Gastrocnemius medialis (tissue), 4 donors: ENCODE data around the gene TCF4. TPM values are rescaled to one million over a fixed set of nuclear protein-coding genes. Genes with fewer than 3 reads are reported as not detected.
A peak's percentile ranks its signal among the peaks of the same experiment; 100 is the strongest.

ENCODE experiments used
- ATAC-seq, 2 donors: fragments of 150-250 bp; one replicate each; pipeline ENCODE4 v1.9.1; 2016
- DNase-seq, 2 donors: peaks; one replicate each; pipeline ENCODE4 v3.0.0-alpha.2; 2019
- H3K27ac ChIP-seq, 4 donors: fragments of 200-600 bp; sonication (generic); 1 replicate in 1 of 4; 2 replicates in 3 of 4; pipeline ENCODE4 v1.5.1; 2016 to 2018; ENCODE audit warnings: mild to moderate bottlenecking in 2 of 4, moderate library complexity in 1 of 4
- H3K27me3 ChIP-seq, 3 donors: fragments of 200-600 bp; sonication (generic) in 2 of 3; 1 replicate in 1 of 3; 2 replicates in 2 of 3; pipeline versions ENCODE4 v1.5.1 to v1.6.0; 2016 to 2019; ENCODE audit warnings: mild to moderate bottlenecking in 1 of 3, moderate library complexity in 1 of 3
- H3K36me3 ChIP-seq, 2 donors: fragments of 200-600 bp; sonication (generic) in 1 of 2; one replicate each; pipeline ENCODE4 v1.5.1; 2017 to 2018
- H3K4me1 ChIP-seq, 2 donors: fragments of 200-600 bp; sonication (generic) in 1 of 2; one replicate each; pipeline ENCODE4 v1.5.1; 2016 to 2017; ENCODE audit warnings: mild to moderate bottlenecking in 2 of 2
- H3K4me3 ChIP-seq, 4 donors: fragments of 200-600 bp; sonication (generic) in 3 of 4; 1 replicate in 1 of 4; 2 replicates in 3 of 4; pipeline ENCODE4 v1.5.1; 2016 to 2019; ENCODE audit warnings: mild to moderate bottlenecking in 2 of 4
- H3K9me3 ChIP-seq, 3 donors: fragments of 200-600 bp; sonication (generic) in 2 of 3; 1 replicate in 1 of 3; 2 replicates in 2 of 3; pipeline ENCODE4 v1.5.1; 2016 to 2019
- POLR2A ChIP-seq, 2 donors: fragments of 450-650 bp; IDR thresholded peaks; one replicate each; pipeline ENCODE4 v1.6.1; 2017; ENCODE audit warnings: antibody characterized with exemption in 2 of 2, mild to moderate bottlenecking in 2 of 2, moderate library complexity in 2 of 2
- in situ Hi-C, 4 donors: fragments of 200-750 bp; cut with MboI; loops; one replicate each; pipeline versions ENCODE4 v1.15.0 to v1.8.0; 2017; ENCODE audit warnings: low sequenced_read_pairs in 4 of 4
- intact Hi-C: fragments of 100-400 bp; cut with DNase I; formaldehyde crosslinking; loops from one replicate; pipeline ENCODE4 v1.15.1; 2023; ENCODE audit warnings: low total_unique reads
- total RNA-seq, 4 donors: library from RNA; depleted of rRNA; stranded (reverse); fragments of >200 nt; gene quantifications; one replicate each; pipeline versions ENCODE4 v1.1.0 to v1.2.3, GENCODE V29; 2016
- TF ChIP-seq, protein P1 (sequence below), 5 experiments: fragments of 450-650 bp in 3 of 5; fragments of 200-600 bp in 2 of 5; sonication (generic) in 2 of 5; IDR thresholded peaks in 4 of 5; conservative IDR thresholded peaks in 1 of 5; 1 replicate in 4 of 5; 2 replicates in 1 of 5; pipeline ENCODE4 v1.5.1; 2016 to 2019; ENCODE audit warnings: antibody characterized with exemption in 5 of 5, mild to moderate bottlenecking in 3 of 5, moderate library complexity in 3 of 5

Gene TCF4
- total RNA-seq, 4 donors from 2014 or later = 40.3 to 60.6 (median 53.6) TPM

DNA sequence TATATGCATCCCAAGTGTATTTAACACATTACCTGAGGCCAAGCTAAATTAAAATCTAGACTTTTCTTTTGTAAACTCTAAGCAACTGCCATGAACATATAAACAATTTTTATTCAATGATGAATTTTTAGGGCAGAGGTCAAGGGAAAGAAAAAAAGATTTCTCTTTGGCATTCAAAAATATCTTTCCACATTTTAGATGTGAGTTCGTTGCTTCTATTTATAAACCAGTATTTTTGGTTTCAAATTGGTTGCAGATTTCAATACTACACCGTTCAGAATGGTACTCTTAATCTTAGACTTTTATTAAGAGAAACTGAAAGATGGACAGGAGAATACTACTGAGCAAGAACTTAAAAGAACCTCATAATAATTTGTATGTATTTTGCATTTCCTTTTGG is 335.1 kb downstream of the TCF4 start:
- Histone ChIP-seq H3K36me3 (peaks cover 0 to 29% of the 10 kb centered on the region in 2 donors), H3K4me1 (peaks cover 33 to 38% of the 10 kb centered on the region in 2 donors), H3K9me3 (no peaks in the 10 kb centered on the region), H3K27ac (peak overlapping the region; percentile 48 to 72 (median 67)), H3K4me3 (peak overlapping the region in 3 of 4 donors; percentile 5 to 29 (median 19)), H3K27me3 (no peaks in the 10 kb centered on the region)
- TF ChIP-seq, protein P1, sequence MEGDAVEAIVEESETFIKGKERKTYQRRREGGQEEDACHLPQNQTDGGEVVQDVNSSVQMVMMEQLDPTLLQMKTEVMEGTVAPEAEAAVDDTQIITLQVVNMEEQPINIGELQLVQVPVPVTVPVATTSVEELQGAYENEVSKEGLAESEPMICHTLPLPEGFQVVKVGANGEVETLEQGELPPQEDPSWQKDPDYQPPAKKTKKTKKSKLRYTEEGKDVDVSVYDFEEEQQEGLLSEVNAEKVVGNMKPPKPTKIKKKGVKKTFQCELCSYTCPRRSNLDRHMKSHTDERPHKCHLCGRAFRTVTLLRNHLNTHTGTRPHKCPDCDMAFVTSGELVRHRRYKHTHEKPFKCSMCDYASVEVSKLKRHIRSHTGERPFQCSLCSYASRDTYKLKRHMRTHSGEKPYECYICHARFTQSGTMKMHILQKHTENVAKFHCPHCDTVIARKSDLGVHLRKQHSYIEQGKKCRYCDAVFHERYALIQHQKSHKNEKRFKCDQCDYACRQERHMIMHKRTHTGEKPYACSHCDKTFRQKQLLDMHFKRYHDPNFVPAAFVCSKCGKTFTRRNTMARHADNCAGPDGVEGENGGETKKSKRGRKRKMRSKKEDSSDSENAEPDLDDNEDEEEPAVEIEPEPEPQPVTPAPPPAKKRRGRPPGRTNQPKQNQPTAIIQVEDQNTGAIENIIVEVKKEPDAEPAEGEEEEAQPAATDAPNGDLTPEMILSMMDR (IDR thresholded peaks at IDR 0.05 in 4 of 5, conservative IDR thresholded peaks at IDR 0.05 in 1 of 5) = no peak
- no peak for TF ChIP-seq POLR2A (IDR thresholded peaks at IDR 0.05)
- no peak for DNase-seq
- ATAC-seq = no peak
- in situ Hi-C loops (no loop called here), intact Hi-C loops (loop anchor here (5.0 kb wide), 1 partner anchor 69 kb away; no protein-coding TSS in a partner anchor)

DNA sequence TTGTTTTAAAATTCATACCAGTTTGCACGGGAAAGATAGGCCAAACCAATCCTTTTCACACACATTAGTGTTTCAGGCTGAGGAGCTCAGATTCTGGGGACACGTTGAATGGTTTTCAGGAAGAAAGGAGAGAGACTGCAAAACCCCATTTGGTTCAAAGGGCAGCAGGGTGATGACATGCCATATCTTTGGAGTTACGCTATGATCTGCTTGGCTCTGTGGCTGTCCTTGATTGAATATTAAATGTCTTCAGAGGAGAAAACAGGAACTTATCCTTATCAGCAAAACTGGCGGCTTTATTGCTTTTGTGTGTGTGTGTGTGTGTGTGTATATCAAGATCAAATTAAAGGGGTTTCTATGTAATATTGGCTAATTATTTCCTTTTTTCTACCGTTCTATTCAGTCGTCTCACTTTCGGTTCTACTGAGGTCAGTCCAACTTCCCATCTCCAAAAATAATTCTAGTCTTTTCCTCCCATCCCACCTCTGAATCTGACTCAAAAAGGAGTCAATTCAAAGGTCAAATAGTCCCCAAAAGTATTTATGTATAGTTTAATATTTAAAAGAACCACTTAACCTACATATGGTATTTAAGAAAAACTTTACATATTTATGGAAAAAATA is 335.8 kb downstream of the TCF4 start:
- Histone ChIP-seq H3K36me3 (peaks cover 0 to 26% of the 10 kb centered on the region in 2 donors), H3K4me1 (peaks cover 33 to 38% of the 10 kb centered on the region in 2 donors), H3K4me3 (peak overlapping the region; percentile 5 to 29 (median 14)), H3K27ac (peak overlapping the region; percentile 48 to 72 (median 67)), H3K27me3 (no peaks in the 10 kb centered on the region), H3K9me3 (no peaks in the 10 kb centered on the region)
- ATAC-seq = peak in 1 of 2 donors; percentile 52
- TF ChIP-seq, protein P1 (IDR thresholded peaks at IDR 0.05 in 4 of 5, conservative IDR thresholded peaks at IDR 0.05 in 1 of 5) = no peak
- no peak for TF ChIP-seq POLR2A (IDR thresholded peaks at IDR 0.05)
- no peak for DNase-seq
- in situ Hi-C loops (no loop called here), intact Hi-C loops (loop anchor here (5.0 kb wide), 1 partner anchor 70 kb away; no protein-coding TSS in a partner anchor)

DNA sequence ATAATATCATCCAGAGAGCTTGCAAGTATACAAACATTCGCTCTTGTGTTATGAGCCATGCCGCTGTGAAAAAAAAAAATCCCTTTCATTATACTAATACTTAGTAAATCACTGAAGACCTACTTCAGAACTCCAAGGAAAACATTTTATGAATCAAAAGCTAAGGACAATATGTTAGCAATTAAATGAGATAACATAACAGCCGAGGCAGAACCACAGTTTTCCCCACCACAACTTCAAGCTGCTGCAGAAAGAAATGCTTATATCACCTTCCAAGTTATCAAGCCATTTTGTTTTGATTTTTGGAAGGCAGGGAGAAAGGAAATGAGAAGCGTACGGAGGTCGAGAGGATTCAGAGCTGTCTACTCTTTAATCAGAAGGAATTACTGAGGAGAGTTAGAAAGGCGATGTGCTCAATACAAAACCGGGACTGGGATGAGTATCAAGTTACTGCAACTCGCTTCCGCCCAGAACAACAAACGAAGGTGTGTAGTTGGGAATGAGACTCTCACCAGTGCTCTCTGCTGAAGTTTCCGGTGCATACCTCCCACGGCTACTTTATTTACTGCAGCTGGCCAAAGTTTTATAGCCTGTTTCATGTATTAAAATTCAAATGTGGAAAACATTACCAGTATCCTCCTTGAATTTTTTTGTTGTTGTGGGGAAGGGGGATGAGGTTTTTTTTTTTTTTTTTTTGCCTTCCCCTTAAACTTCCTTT is 336.6 kb downstream of the TCF4 start:
- intact Hi-C loops (loop anchor here (5.0 kb wide), 1 partner anchor 71 kb away; no protein-coding TSS in a partner anchor), in situ Hi-C loops (no loop called here)
- Histone ChIP-seq H3K9me3 (no peaks in the 10 kb centered on the region), H3K4me1 (peaks cover 35 to 41% of the 10 kb centered on the region in 2 donors), H3K36me3 (peaks cover 0 to 19% of the 10 kb centered on the region in 2 donors), H3K27me3 (no peaks in the 10 kb centered on the region), H3K27ac (peak overlapping the region; percentile 48 to 72 (median 67)), H3K4me3 (peak overlapping the region; percentile 5 to 29 (median 16))
- TF ChIP-seq POLR2A (IDR thresholded peaks at IDR 0.05) = no peak
- TF ChIP-seq, protein P1 (IDR thresholded peaks at IDR 0.05 in 4 of 5, conservative IDR thresholded peaks at IDR 0.05 in 1 of 5) = no peak
- no peak for DNase-seq
- ATAC-seq = peak; percentile 77 to 86

DNA sequence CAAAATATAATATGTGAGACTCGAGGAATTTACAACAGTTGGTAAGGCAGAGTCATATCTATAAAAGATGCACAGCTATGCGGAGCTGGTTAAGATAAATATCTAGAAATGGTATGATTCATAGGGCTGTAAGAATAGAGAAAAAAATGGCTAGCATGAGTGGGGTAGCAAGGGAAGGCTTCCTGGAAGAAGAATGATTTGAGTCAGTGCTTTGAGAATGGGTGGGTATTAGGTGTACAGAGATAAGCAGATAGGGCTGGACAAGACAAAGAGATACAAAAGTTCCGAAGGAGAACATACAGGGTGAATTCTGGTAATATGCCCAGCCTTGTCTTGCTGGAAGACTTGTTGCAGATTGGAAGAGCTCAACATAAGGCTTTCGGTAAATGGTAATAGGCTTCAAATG is 337.2 kb downstream of the TCF4 start:
- ATAC-seq (no peak), DNase-seq (no peak)
- in situ Hi-C loops = no loop called here
- no peaks in the 10 kb centered on the region for H3K9me3 ChIP-seq
- TF ChIP-seq, protein P1 (IDR thresholded peaks at IDR 0.05 in 4 of 5, conservative IDR thresholded peaks at IDR 0.05 in 1 of 5) = no peak
- no peak for TF ChIP-seq POLR2A (IDR thresholded peaks at IDR 0.05)
- no peak overlapping the region for H3K4me3 ChIP-seq
- intact Hi-C loops = loop anchor here (5.0 kb wide), 1 partner anchor 72 kb away; no protein-coding TSS in a partner anchor
- no peaks in the 10 kb centered on the region for H3K27me3 ChIP-seq
- peaks cover 0 to 13% of the 10 kb centered on the region in 2 donors for H3K36me3 ChIP-seq
- H3K4me1 ChIP-seq = peaks cover 41 to 47% of the 10 kb centered on the region in 2 donors
- peak overlapping the region; percentile 48 to 72 (median 67) for H3K27ac ChIP-seq
